GM18861 (cell line): Measurements from ENCODE around the gene WNK2.

Experiments
- ATAC-seq: cut with Tn5 transposase; IDR thresholded peaks from one replicate; pipeline ENCODE4 v1.9.1; 2021; ENCODE audit not compliant: unreplicated experiment

The WNK2 gene

DNA sequence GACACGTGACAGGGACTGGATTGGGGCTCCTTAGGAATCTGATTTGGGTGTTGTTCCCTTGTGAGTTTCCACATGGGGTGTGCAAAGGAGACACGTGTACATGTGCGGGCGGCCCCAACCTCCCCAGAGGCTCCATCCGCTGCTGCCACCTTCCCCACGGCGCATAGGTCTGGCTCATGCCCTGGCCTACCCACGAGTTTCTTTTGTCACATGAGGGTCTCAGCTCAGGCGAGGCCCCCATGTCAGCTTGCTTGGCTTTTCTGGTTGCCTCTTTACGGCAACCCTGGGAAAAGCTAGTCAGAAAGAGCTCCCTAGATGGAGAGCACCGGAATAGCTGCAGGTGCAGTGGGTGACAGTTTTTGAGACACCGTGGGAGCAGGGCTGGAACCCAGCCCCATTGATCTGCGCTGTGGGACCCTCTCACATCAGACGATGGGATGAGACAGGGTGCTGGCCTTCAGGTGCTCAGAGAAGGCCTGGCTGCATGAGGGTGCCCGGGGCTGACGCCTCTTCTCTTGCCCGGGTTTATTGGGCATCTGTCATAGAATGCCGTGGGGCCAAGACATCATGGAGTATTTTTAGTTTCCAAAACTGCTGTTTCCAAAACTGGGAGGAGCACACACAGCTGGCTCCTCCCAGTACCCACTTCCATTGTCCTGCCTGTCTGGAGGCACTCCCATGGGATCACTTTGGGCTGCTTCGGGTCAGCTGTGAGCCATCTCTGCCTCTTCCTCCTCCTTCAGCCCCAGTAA, 107.8 kb downstream of the WNK2 start:
- no peak for ATAC-seq

DNA sequence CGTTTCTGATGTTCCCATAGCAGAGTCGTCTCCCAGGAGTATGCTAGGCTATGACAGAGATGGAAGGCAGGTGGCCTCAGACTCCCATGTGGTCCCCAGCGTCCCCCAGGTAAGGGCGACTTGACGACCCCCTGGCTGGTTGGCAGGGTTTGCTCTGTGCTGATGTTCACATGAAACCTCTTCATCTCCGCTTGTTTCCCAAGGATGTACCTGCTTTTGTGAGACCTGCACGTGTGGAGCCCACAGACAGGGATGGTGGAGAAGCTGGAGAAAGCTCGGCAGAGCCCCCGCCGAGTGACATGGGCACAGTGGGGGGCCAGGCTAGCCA, 108.3 kb downstream of the WNK2 start:
- ATAC-seq: no peak

DNA sequence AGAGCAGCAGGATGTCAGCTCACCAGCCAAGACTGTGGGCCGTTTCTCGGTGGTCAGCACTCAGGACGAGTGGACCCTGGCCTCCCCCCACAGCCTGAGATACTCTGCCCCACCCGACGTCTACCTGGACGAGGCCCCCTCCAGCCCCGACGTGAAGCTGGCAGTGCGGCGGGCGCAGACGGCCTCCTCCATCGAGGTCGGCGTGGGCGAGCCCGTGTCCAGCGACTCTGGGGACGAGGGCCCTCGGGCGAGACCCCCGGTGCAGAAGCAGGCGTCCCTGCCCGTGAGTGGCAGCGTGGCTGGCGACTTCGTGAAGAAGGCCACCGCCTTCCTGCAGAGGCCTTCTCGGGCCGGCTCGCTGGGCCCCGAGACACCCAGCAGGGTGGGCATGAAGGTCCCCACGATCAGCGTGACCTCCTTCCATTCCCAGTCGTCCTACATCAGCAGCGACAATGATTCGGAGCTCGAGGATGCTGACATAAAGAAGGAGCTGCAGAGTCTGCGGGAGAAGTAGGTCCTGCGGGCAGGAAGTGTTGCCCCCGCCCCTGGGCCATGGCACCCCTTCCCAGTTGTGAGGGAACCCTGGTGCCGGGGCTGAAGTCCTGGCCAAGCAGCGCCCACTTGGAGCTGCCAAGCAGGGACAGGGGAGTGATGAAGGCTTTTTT, 108.9 kb downstream of the WNK2 start:
- no peak for ATAC-seq

DNA sequence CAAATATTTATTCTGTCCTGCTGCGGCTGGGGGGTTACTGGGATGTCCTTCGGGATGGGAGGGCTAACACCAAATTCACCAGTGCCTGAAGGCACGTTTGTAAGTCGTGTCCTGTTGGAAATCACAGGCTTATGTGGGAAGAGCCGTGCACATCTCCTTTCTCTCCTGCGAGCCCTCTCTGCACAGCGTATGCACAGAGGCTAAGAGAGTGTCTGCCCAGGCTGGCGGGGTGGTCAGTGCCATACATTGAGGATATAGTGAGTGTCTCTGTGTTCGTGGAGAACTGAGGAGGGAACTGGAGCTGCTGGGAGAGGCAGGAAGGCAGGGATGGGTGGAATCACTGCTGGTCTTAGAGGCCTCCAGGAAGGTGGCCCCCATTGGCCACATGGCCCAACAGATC, 110.1 kb downstream of the WNK2 start:
- no peak for ATAC-seq

DNA sequence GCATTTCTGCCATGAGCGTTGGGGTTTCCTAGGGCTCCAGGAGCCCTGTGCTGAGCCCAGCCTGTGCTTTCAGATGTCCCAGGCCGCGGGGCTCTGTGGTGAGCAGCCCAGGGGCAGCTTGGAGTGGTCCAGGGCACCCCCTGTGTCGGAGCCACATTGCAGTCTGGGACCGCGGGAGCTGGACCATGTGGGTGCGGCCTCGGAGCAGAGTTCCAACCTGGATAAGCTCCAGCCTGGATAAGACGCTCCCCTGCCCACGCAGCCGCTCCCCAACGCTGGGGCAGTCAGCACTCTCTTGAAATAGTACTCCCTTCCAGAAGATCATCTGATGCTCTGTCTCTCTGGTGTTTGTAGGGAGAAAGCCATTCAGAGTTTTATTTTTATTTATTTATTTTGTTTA, 111.1 kb downstream of the WNK2 start:
- no peak for ATAC-seq

DNA sequence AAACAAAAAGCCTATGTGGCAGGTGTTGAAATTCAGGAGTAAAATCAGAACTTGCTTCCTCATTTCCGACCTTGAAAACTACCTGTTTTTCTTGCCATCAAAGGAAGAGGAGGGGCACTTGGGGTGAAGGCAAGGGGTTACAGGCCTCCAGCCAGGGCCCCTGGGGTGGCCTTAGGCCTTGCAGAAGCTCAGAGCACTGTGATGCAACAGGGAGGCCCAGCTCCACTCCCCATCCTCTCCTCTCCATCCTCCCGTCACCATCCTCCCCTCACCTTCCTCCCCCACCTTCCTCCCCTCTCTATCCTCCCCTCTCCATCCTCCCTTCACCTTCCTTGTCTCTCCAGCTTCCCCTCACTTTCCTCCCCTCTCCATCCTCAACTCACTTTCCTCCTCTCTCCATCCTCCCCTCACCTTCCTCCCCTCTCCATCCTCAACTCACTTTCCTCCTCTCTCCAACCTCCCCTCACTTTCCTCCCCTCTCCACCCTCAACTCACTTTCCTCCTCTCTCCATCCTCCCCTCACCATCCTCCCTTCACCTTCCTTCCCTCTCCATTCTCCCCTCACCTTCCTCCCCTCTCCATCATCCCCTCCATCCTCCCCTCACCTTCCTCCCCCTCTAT, 111.6 kb downstream of the WNK2 start:
- ATAC-seq: no peak

DNA sequence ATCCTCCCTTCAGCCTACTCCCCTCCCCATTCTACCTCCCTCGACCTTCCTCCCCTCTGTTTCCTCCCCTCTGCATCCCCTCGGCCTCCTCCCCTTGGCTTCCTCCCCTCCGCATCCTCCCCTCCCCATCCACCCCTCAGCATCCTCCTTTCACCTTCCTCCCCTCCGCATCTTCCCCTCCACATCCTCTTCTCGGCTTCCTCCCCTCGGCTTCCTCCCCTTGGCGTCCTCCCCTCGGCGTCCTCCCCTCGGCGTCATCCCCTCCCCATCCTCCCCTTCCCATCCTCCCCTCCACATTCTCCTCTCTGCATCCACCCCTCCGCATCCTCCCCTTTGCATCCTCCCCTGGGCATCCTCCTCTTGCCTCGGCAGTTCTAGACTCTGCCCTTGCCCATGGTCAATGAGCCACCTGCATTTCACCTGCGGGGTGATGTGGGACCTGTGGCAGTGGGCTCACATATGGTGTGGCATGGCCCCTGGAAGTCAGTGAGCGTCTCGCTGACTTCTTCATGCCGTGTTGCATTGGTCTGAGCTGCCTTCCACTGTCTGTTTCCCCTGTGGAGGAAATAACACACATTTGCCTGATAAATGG, 113.0 kb downstream of the WNK2 start:
- ATAC-seq: no peak

DNA sequence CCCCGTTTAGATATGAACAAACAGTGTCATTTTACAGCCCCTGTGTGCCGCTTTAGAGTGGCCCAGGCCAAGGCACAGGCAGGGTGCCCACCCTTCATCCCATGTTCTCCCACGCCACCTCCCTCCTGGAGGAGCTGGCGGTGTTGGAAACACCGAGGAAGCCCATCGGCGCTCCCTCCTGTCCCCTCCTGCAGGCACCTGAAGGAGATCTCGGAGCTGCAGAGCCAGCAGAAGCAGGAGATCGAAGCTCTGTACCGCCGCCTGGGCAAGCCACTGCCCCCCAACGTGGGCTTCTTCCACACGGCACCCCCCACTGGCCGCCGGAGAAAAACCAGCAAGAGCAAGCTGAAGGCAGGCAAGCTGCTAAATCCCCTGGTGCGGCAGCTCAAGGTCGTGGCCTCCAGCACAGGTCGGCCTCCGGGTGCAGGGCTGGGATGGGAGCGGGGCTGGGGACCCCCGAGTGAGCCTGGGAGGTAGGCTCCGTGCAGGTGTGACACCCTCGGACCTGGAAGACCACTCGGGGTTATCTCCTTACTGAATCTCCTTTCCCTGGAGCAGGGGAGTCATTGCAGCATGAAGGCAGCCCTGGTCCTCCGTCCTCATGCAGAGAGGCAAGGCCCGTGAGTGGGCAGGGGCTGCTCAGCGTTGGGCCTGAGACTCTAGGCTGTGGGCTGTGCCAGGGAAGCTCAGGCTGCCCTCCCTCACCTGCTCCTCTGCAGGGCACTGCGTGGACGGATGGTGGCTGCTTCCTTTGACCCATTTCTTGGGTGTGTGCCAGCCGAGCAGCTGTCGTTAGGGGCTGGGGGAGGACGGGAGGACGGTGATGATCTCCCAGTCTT, 113.9 kb downstream of the WNK2 start:
- ATAC-seq: no peak

DNA sequence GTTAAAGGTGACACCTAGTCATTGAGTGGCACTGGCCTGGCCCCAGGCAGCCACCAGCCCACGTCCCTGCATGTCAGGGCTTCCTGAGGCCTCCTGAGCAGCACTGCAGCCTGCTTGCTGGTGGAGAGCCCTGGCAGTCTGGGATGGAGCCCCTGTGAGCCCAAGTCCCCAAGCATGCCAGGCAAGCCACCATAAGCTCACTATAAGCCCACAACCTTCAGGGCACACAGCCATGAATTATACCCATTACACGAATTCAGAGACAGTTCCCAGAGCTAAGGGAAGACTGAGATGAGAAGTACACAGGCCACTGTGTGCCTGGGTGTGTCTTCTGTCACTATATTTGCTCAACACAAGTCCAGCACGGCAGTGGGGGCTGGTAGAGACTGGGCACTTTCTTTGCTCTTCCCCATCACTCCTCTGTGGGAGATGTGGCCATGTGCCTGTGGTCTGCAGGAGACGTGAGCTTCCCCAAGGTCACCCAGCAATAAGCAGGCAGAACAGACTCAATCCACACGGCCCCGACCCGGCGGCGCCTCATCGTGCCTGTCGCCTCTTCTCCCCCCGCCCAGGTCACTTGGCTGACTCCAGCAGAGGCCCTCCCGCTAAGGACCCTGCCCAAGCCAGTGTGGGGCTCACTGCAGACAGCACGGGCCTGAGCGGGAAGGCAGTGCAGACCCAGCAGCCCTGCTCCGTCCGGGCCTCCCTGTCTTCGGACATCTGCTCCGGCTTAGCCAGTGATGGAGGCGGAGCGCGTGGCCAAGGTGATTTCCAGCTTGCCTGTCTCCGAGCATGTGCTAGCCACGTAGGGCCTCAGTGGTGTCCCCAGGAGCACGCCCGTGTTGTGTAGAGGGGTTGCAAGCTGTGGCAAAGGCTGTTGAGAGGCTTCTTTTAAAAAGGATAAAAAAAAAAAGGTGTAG, 114.8 kb downstream of the WNK2 start:
- ATAC-seq: no peak

DNA sequence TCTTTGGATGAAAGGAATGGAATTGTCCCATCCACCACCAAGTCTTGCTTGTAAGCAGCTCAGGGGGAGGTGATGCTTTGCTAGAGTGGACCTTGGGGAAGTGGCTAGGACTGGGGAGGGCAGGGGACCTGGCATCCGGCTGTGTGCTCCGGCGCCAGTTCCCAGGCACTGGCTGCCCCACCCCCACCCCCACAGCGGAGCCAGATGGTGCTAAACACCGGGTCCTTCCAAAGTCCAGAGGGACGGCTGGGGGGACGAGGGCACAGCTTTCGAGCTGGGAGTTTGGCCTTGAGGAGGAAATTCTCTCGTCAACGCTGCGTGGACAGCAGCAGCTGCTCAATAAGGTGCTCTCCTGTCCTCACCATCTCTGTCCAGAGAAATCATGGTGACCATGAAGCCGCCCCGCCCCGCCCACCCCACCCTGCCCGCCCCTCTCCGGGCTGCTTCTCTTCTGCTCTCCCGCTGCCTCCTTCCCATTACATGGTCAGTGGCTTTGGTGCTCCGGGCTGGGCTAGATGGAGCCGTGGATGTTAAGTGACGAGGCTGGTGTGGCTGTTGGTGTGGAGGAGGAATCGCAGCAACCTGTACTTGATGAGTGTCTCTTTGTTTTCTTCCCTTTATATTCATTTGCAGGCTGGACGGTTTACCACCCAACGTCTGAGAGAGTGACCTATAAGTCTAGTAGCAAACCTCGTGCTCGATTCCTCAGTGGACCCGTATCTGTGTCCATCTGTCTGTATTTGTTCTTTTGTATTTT, 115.7 kb downstream of the WNK2 start:
- ATAC-seq: no peak

DNA sequence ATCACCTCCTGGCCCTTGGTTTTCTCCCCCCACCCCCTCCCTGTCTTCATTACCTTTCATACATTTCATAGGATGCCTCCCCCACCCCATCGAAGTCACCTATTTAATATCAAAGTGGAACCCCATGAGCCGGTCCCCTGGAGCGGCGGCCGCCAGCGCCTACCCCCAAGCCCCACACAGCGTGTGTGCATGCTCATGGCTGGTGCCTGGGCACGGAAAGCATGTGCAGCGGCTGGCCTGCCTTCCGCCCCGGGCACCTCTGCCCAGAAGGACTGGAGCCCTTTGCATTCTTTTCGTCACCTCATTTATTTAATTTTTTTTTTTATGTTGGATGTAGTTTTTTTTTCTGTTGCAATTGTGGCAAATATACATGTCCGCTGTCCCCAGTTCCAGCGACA, 116.2 kb downstream of the WNK2 start:
- ATAC-seq: no peak

DNA sequence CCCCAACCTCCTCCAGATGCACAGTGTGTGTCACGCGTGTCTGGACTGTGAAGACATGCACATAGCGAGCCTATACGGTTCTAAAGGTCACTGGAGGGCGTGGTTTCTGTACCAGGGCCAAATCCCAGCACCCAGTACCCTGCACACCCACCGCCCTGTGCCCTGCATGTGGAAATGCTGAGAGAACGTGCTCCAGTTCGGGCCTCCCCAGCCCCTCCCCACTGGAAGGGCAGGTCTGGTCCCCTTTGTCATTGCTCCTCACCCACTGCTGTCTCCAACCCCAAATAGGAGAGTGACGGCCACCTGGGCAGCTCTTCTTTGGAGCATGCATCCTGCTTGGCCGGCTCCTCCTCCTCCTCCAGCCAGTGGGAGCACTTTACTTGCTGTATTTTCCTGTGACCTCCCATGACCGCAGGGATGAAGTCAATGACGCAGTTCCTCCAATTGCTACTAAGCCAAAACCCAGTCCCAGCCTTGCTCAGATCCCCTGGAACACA, 116.7 kb downstream of the WNK2 start:
- ATAC-seq: no peak

DNA sequence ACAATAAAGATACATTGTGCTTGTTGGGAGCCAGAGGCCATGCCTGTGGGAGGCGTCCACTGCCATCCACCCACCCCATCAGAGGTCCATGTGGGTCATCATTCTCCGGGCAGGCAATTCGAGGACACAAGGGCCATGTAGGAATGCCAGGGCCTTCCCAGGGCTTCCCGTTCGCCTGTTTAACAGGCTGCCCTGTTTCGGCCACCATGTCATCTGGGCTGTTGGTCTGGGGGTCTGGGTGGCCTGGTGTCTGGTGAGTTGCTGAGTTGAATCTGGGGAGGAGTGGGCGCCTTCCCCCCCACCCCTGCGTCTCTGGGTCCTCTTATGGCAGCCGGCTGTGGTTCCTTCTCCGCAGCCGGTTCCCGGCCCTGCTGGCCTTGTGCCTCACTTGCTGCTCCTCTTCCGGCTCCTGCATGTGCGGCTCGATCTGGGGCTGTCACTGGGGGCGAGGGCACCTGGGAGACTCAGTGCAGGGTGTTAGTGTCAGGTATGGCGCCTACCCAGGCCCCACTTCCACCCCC, 117.4 kb downstream of the WNK2 start:
- no peak for ATAC-seq

DNA sequence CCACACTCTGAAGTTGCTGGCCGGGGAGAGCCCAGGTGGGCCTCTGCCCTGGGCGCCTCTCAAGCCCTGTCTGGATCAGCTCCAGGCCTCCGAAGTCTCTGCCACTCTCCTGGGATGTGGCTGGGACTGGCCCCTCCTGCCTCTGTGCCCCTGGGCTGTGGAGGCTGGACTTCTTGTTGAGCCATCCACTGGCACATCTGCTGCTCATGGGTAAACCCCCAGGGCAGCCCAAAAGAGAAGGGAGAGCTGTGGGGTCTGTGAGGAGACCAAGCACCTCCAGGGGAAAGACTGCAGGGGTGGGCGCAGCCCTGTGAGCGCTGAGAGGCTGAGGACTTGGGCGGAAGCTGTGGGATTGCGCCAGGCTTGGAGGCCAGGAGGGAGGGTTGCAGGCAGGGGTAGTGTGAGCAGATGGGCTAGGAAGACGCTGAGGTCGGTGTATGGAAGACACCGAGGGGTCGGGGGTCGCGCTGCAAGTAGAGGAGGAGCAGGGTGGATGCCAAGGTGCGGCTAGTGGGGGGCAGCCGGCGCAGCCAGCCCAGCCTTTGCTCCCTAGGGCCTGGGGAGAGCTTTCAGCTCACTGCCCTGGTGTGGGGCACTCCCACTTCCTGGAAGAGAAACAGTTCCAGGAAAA, 118.1 kb downstream of the WNK2 start:
- no peak for ATAC-seq

DNA sequence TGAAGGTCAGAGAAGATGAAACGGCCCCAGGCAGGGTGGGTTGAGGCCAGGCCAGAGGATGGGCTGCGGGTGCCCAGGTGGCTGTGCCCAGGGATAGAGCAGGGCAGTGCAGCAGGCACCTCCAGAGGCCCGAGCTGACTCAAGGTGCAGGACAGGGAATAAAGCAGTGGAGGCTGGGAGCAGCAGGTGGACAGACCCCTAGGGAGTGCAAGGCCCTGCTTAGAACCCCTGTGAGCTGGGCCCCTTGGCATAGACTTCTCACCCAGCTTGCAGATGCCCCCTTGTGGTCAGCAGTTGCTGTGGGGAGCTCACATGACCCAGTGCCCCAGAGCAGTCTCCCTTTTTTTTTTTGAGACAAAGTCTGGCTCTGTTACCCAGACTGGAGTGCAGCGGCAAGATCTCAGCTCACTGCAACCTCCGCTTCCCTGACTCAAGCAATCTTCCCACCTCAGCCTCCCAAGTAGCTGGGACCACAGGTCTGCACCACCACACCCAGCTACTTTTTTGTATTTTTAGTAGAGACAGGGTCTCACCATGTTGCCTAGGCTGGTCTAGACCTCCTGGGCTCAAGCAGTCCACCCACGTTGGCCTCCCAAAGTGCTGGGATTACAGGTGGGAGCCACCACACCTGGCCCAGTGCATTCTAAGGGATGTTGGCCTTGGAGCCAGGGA, 118.8 kb downstream of the WNK2 start:
- ATAC-seq: no peak

DNA sequence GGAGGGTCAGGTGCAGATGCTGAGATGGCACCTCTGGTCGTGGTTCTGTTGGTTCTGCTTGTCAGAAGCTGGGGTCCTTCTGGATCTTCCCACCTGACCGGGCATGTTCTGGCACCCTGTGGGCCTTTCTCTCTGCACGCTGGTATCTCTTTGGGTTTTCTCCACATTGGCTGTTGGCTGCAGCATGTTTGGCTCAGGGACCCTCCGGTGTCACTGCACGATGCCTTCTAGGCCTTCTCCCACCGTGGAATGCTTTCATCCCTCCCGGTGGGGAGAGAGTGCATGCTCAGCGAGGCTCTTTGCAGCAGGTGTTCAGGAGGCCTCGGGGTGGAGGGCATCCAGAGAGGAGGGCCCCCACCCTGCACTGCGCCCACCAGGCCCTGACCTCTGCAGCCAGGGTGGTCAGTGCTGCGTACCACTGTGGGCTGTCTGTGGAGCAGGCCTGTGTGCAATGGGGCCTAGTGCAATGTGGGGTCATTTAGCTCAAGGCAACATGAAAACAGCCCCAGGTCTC, 119.4 kb downstream of the WNK2 start:
- ATAC-seq: no peak

DNA sequence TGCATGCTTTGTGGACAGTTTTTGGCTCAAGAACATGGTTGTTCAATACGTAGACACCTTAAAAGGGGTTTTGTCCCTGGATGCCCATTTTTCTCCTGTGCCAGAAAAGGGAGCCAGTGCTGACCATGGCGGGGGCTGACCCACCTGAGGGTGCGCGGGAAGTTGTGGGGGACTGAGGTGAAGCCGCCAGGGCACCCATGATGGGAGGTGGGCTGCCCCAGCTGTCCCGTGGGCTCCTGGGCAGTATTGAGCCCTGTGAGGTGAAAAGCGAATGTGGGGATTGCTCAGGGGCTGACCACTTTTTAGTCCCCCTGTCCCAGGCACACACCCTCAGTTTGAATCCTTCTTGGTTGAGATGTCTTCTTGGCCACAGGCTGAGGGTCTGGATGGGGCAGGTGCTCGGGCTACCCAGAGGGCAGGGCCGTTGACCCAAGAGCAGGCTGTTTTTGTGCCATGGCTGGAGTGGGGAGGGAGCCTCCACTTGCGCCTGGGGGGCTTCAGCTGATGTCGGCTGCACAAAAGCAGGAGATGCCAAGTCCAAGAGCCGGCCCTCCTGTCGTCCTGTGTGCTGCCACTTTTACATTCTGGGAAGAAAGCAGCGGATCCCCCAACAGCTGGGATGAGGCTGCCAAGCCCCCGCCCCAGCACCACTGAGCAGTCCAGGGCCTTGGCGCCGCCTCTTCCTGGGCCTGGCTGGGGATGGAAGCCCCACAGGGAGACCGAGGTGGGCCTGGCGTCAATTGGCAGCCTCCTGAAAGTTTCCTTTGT, 120.1 kb downstream of the WNK2 start:
- ATAC-seq: no peak
